Lower leg skin (tissue), 4 donors: ENCODE results near the gene ZNF280D. TPM values are rescaled to one million over a fixed set of nuclear protein-coding genes. Genes with fewer than 3 reads are reported as not detected.

Experiments
- DNase-seq, 2 donors: peaks; one replicate each; pipeline ENCODE4 v3.0.0-alpha.2; 2019; ENCODE audit warnings: low spot score in 2 of 2
- H3K4me3 ChIP-seq: fragments of 200-600 bp; sonication (generic); 2 replicates; pipeline ENCODE4 v1.5.1; 2017; ENCODE audit warnings: mild to moderate bottlenecking, low read depth; ENCODE audit not compliant: poor library complexity, severe bottlenecking
- CTCF ChIP-seq, 3 donors: fragments of 450-650 bp; IDR thresholded peaks; one replicate each; pipeline ENCODE4 v1.5.1; 2016; ENCODE audit warnings: antibody characterized with exemption in 3 of 3, mild to moderate bottlenecking in 3 of 3, moderate library complexity in 2 of 3
- POLR2A ChIP-seq, 2 donors: fragments of 450-650 bp; IDR thresholded peaks; one replicate each; pipeline ENCODE4 v1.6.1; 2016 to 2017; ENCODE audit warnings: antibody characterized with exemption in 2 of 2, mild to moderate bottlenecking in 1 of 2, moderate library complexity in 1 of 2
- WGBS, 2 donors: methylation state at CpG; one replicate each; pipeline ENCODE4 v1.1.5; 2018; 5-methylcytosine and 5-hydroxymethylcytosine counted together
- intact Hi-C: fragments of 100-400 bp; cut with DNase I; formaldehyde crosslinking; loops from one replicate; pipeline ENCODE4 v1.15.0; 2023; ENCODE audit warnings: low total_unique reads
- total RNA-seq, 4 donors: library from RNA; depleted of rRNA; stranded (reverse); fragments of >200 nt; gene quantifications; one replicate each; pipeline ENCODE4 v1.1.0, GENCODE V29; 2016

ZNF280D gene
- total RNA-seq, 4 donors from 2014 or later: 22.8 to 30.8 (median 25.9) TPM

GRCh38 chr15:56667517-56667916 lies 65.8 kb downstream of the ZNF280D start:
- intact Hi-C loops: no loop called here
- WGBS, 2 donors: 90% methylated on average over 1 of the region's 1 CpG
- DNase-seq: no peak
- H3K4me3 ChIP-seq: no peak overlapping the region
- no peak for TF ChIP-seq CTCF (IDR thresholded peaks at IDR 0.05)
- no peak for TF ChIP-seq POLR2A (IDR thresholded peaks at IDR 0.05)

- TF ChIP-seq POLR2A (IDR thresholded peaks at IDR 0.05) (no peak), CTCF (IDR thresholded peaks at IDR 0.05) (no peak)
- no peak overlapping the region for H3K4me3 ChIP-seq
- no peak for DNase-seq
- intact Hi-C loops: no loop called here
These were observed 72.4 kb downstream of the ZNF280D start for GRCh38 chr15:56660943-56661342.

- 82 to 84% methylated on average over 2 of the region's 2 CpGs for WGBS, 2 donors
- intact Hi-C loops: no loop called here
These were observed 74.1 kb downstream of the ZNF280D start for GRCh38 chr15:56659197-56659596.

GRCh38 chr15:56654624-56655023 lies 78.7 kb downstream of the ZNF280D start:
- DNase-seq: no peak
- intact Hi-C loops: no loop called here
- TF ChIP-seq CTCF (IDR thresholded peaks at IDR 0.05) (no peak), POLR2A (IDR thresholded peaks at IDR 0.05) (no peak)
- whole genome bisulfite sequencing, 2 donors: 97 to 98% methylated on average over 3 of the region's 3 CpGs
- H3K4me3 ChIP-seq: no peak overlapping the region

More at GRCh38 chr15:56659197-56659596, 74.1 kb downstream of the ZNF280D start:
- no peak overlapping the region for H3K4me3 ChIP-seq
- TF ChIP-seq POLR2A (IDR thresholded peaks at IDR 0.05) (no peak), CTCF (IDR thresholded peaks at IDR 0.05) (no peak)
- no peak for DNase-seq

GRCh38 chr15:56654216-56654615 lies 79.1 kb downstream of the ZNF280D start:
- WGBS, 2 donors: 96 to 98% methylated on average over 1 of the region's 1 CpG
- DNase-seq: no peak
- intact Hi-C loops: no loop called here
- TF ChIP-seq CTCF (IDR thresholded peaks at IDR 0.05): no peak
- TF ChIP-seq POLR2A (IDR thresholded peaks at IDR 0.05): no peak
- H3K4me3 ChIP-seq: no peak overlapping the region

GRCh38 chr15:56653787-56654186 lies 79.5 kb downstream of the ZNF280D start:
- DNase-seq: no peak
- TF ChIP-seq CTCF (IDR thresholded peaks at IDR 0.05) (no peak), POLR2A (IDR thresholded peaks at IDR 0.05) (no peak)
- H3K4me3 ChIP-seq: no peak overlapping the region
- 90 to 91% methylated on average over 3 of the region's 3 CpGs for WGBS, 2 donors
- intact Hi-C loops: no loop called here
